Neural progenitor cell (in vitro differentiated cells): ENCODE data around the gene PCA3. TPM values are rescaled to one million over a fixed set of nuclear protein-coding genes. Genes with fewer than 3 reads are reported as not detected.

Experiments
- DNase-seq: peaks from one replicate; pipeline ENCODE4 v3.0.0-alpha.2; 2016; ENCODE audit warnings: low spot score
- H2AFZ ChIP-seq: fragments of 200-600 bp; sonication (generic); replicated peaks from 2 replicates; pipeline ENCODE4 v1.6.1; 2016; ENCODE audit warnings: antibody characterized with exemption
- H3F3A ChIP-seq: fragments of 200-600 bp; sonication (generic); 2 replicates; pipeline ENCODE4 v1.6.1; 2016; ENCODE audit warnings: antibody characterized with exemption, low read depth
- H3K27ac ChIP-seq: fragments of 200-600 bp; sonication (generic); 2 replicates; pipeline ENCODE4 v1.5.1; 2016; ENCODE audit warnings: mild to moderate bottlenecking
- H3K27me3 ChIP-seq: fragments of 200-600 bp; sonication (generic); 2 replicates; pipeline ENCODE4 v1.6.1; 2016; ENCODE audit warnings: mild to moderate bottlenecking, moderate library complexity
- H3K36me3 ChIP-seq: fragments of 200-600 bp; sonication (generic); 2 replicates; pipeline ENCODE4 v1.5.1; 2016
- H3K4me1 ChIP-seq: fragments of 200-600 bp; sonication (generic); 2 replicates; pipeline ENCODE4 v1.6.1; 2016; ENCODE audit warnings: mixed run types
- H3K4me2 ChIP-seq: fragments of 200-600 bp; sonication (generic); 2 replicates; pipeline ENCODE4 v1.6.1; 2016
- H3K4me3 ChIP-seq: fragments of 200-600 bp; sonication (generic); 2 replicates; pipeline ENCODE4 v1.5.1; 2016
- H3K79me2 ChIP-seq: fragments of 200-600 bp; sonication (generic); 2 replicates; pipeline ENCODE4 v1.6.1; 2016; ENCODE audit warnings: low read depth
- H3K9ac ChIP-seq: fragments of 200-600 bp; sonication (generic); 2 replicates; pipeline ENCODE4 v1.6.1; 2016
- H3K9me3 ChIP-seq: fragments of 200-600 bp; sonication (generic); 2 replicates; pipeline ENCODE4 v1.5.1; 2016; ENCODE audit warnings: low read depth
- H4K20me1 ChIP-seq: fragments of 200-600 bp; sonication (generic); 2 replicates; pipeline ENCODE4 v1.6.1; 2016; ENCODE audit warnings: low read depth
- H3K27ac Mint-ChIP-seq: 3 replicates; pipeline ENCODE4 v1.8.0; 2021; ENCODE audit warnings: mixed read lengths
- H3K27me3 Mint-ChIP-seq: 2 replicates; pipeline ENCODE4 v1.8.0; 2022; ENCODE audit warnings: low read depth, mild to moderate bottlenecking, inconsistent platforms, moderate library complexity, mixed read lengths; ENCODE audit not compliant: insufficient read depth
- H3K36me3 Mint-ChIP-seq: 3 replicates; pipeline ENCODE4 v1.8.0; 2021; ENCODE audit warnings: mixed read lengths
- H3K4me1 Mint-ChIP-seq: 3 replicates; pipeline ENCODE4 v1.8.0; 2021; ENCODE audit warnings: mixed read lengths
- H3K4me3 Mint-ChIP-seq: 3 replicates; pipeline ENCODE4 v1.8.0; 2021; ENCODE audit warnings: mild to moderate bottlenecking, moderate library complexity, mixed read lengths
- H3K9me3 Mint-ChIP-seq: 3 replicates; pipeline ENCODE4 v1.8.0; 2020; ENCODE audit warnings: mixed read lengths
- EZH2 ChIP-seq: fragments of 200-600 bp; sonication (generic); IDR thresholded peaks from 2 replicates; pipeline ENCODE4 v1.6.1; 2017; ENCODE audit warnings: antibody characterized with exemption, mild to moderate bottlenecking, moderate library complexity
- EZH2phosphoT487 ChIP-seq: fragments of 200-600 bp; sonication (generic); IDR thresholded peaks from 2 replicates; pipeline ENCODE4 v1.6.1; 2017; ENCODE audit warnings: antibody characterized with exemption
- total RNA-seq: library from RNA; depleted of rRNA; stranded (reverse); fragments of >200 nt; gene quantifications from 2 replicates; pipeline ENCODE4 v1.2.3, GENCODE V29; 2015; ENCODE audit warnings: low replicate concordance
- TF ChIP-seq, protein P1 (sequence below): fragments of 200-600 bp; sonication (generic); IDR thresholded peaks from 2 replicates; pipeline ENCODE4 v1.5.1; 2017; ENCODE audit warnings: antibody characterized with exemption, mild to moderate bottlenecking

The PCA3 gene
- total RNA-seq, 1 donor from 2014 or later, result 0.30 TPM

- Mint-ChIP-seq H3K27me3 (no peaks in the 10 kb centered on the region), H3K9me3 (peaks cover 9% of the 10 kb centered on the region), H3K4me1 (peaks cover 8% of the 10 kb centered on the region), H3K36me3 (no peaks in the 10 kb centered on the region), H3K4me3 (no peak overlapping the region), H3K27ac (no peak overlapping the region)
- no peaks in the 10 kb centered on the region for H4K20me1 ChIP-seq
- TF ChIP-seq, protein P1, sequence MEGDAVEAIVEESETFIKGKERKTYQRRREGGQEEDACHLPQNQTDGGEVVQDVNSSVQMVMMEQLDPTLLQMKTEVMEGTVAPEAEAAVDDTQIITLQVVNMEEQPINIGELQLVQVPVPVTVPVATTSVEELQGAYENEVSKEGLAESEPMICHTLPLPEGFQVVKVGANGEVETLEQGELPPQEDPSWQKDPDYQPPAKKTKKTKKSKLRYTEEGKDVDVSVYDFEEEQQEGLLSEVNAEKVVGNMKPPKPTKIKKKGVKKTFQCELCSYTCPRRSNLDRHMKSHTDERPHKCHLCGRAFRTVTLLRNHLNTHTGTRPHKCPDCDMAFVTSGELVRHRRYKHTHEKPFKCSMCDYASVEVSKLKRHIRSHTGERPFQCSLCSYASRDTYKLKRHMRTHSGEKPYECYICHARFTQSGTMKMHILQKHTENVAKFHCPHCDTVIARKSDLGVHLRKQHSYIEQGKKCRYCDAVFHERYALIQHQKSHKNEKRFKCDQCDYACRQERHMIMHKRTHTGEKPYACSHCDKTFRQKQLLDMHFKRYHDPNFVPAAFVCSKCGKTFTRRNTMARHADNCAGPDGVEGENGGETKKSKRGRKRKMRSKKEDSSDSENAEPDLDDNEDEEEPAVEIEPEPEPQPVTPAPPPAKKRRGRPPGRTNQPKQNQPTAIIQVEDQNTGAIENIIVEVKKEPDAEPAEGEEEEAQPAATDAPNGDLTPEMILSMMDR, result no peak
- no peak for TF ChIP-seq EZH2phosphoT487
- TF ChIP-seq EZH2, result no peak
- H3K27me3 ChIP-seq, result no peaks in the 10 kb centered on the region
- H3K79me2 ChIP-seq, result no peaks in the 10 kb centered on the region
- peaks cover 5% of the 10 kb centered on the region for H3K4me1 ChIP-seq
- H3K9me3 ChIP-seq, result no peaks in the 10 kb centered on the region
- H3K9ac ChIP-seq, result no peak overlapping the region
- no peak overlapping the region for H2AFZ ChIP-seq
- H3K27ac ChIP-seq, result no peak overlapping the region
- H3K4me2 ChIP-seq, result no peak overlapping the region
- H3K36me3 ChIP-seq, result no peaks in the 10 kb centered on the region
- no peak overlapping the region for H3K4me3 ChIP-seq
- no peaks in the 10 kb centered on the region for H3F3A ChIP-seq
- no peak for DNase-seq
Observed at GRCh38 chr9:76744336-76744735, 19.9 kb upstream of the PCA3 start.

DNA sequence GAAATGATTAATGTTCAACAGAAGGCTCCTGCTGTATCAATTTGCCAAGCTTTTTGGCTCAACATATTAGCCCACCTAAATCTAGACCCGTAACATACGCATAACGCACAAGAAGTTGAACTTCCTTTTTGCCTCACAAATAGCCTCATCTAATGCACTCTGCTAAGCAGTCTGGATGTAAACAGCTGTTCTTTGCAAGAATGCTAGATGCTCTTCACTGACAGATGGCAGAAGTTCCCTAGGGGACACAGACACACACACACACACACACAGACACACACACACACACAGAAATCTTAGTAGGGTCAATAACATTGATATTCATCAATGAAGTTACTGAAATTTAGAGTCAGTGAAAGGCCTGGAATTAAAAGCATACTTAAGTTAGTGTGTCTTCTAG lies 13.2 kb upstream of the PCA3 start:
- peaks cover 10% of the 10 kb centered on the region for H3K4me1 Mint-ChIP-seq
- no peak overlapping the region for H3K27ac Mint-ChIP-seq
- Histone ChIP-seq H3K27me3 (no peaks in the 10 kb centered on the region), H3F3A (no peaks in the 10 kb centered on the region), H3K4me1 (peaks cover 6% of the 10 kb centered on the region), H3K9me3 (no peaks in the 10 kb centered on the region), H3K4me2 (no peak overlapping the region), H3K79me2 (no peaks in the 10 kb centered on the region), H3K9ac (no peak overlapping the region), H3K4me3 (no peak overlapping the region), H4K20me1 (no peaks in the 10 kb centered on the region), H3K36me3 (no peaks in the 10 kb centered on the region), H3K27ac (no peak overlapping the region), H2AFZ (peak overlapping the region; percentile 13)
- H3K4me3 Mint-ChIP-seq, result no peak overlapping the region
- TF ChIP-seq, protein P1, result no peak
- TF ChIP-seq EZH2, result no peak
- TF ChIP-seq EZH2phosphoT487, result no peak
- peaks cover 4% of the 10 kb centered on the region for H3K27me3 Mint-ChIP-seq
- peaks cover 1% of the 10 kb centered on the region for H3K9me3 Mint-ChIP-seq
- DNase-seq, result no peak
- H3K36me3 Mint-ChIP-seq, result no peaks in the 10 kb centered on the region

DNA sequence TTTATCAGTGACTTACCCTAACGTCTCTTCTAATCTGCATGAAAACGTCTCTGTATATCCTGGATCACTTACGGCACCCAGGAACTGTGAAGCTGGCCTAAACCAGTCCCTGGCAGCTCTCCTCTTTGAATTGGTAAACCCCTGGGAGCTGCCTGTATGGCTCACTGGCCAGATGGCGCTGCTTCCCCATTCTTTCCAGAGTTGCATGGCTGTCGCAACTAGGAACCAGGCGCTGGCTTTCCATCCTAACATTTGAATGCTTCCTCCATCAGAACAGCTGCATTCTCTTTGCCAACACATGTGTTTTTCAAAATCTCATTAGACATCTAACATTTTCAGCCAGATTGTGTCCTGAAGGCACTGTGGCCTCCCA lies 8.0 kb upstream of the PCA3 start:
- no peaks in the 10 kb centered on the region for H3K36me3 Mint-ChIP-seq

More for the DNA sequence above, 8.0 kb upstream of the PCA3 start:
- TF ChIP-seq, protein P1, result peak; percentile 54
- no peak for TF ChIP-seq EZH2
- Histone ChIP-seq H3F3A (no peaks in the 10 kb centered on the region), H3K4me1 (peaks cover 2% of the 10 kb centered on the region), H2AFZ (peak overlapping the region; percentile 94), H4K20me1 (no peaks in the 10 kb centered on the region), H3K27ac (no peak overlapping the region), H3K9ac (no peak overlapping the region), H3K9me3 (no peaks in the 10 kb centered on the region), H3K36me3 (no peaks in the 10 kb centered on the region), H3K27me3 (no peaks in the 10 kb centered on the region), H3K79me2 (no peaks in the 10 kb centered on the region), H3K4me3 (no peak overlapping the region), H3K4me2 (no peak overlapping the region)
- H3K27me3 Mint-ChIP-seq, result peaks cover 8% of the 10 kb centered on the region
- H3K9me3 Mint-ChIP-seq, result no peaks in the 10 kb centered on the region
- peaks cover 4% of the 10 kb centered on the region for H3K4me1 Mint-ChIP-seq
- peak; percentile 73 for DNase-seq
- no peak overlapping the region for H3K4me3 Mint-ChIP-seq
- peak overlapping the region; percentile 76 for H3K27ac Mint-ChIP-seq
